ENCODE measurements around the gene SNAP47.

DNA sequence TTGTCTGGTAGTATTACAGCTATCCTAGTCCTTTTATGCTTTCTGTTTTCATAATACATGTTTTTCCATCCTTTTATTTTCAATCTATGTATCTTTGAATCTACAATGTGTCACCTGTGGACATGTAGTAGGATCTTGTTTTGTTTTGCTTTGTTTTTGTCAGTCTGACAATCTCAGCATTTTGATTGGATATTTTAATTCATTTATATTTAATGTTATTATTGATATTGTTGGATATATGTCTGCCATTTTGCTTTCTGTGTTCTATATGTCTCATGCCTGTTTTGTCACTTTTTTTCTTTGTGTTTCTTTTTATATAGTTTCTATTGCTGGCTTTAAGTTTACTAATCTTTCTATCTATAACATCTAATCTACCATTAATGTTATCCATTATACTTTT, 68.7 kb downstream of the SNAP47 start:
- TF ChIP-seq SIN3A (IDR thresholded peaks at IDR 0.05; ENCODE audit: borderline replicate concordance, insufficient read depth, low read length) = no peak
- no peak for TF ChIP-seq POLR2AphosphoS5 (IDR thresholded peaks at IDR 0.05; ENCODE audit: low read depth, low read length)
- no peak for TF ChIP-seq TAF1 (IDR thresholded peaks at IDR 0.05; ENCODE audit: borderline replicate concordance, insufficient read depth, low read length)

All from PFSK-1 (cell line).